Measurements from ENCODE around the gene NSA2.

GRCh38 chr5:74801941-74802340 is 34.9 kb downstream of the NSA2 start:
- no peak for TF ChIP-seq CTCF (IDR thresholded peaks at IDR 0.05)
- TF ChIP-seq EZH2 (IDR thresholded peaks at IDR 0.05): no peak

All from neural progenitor cell (in vitro differentiated cells).